GM21737 (cell line): ENCODE results near the gene NHERF2.
A peak's percentile ranks its signal among the peaks of the same experiment; 100 is the strongest.

Experiments used
- ATAC-seq: cut with Tn5 transposase; IDR thresholded peaks from one replicate; pipeline ENCODE4 v1.9.1; 2021; ENCODE audit warnings: mild to moderate bottlenecking, moderate library complexity; ENCODE audit not compliant: unreplicated experiment

NHERF2 gene

GRCh38 chr16:1990351-1991134, 36.2 kb upstream of the NHERF2 start:
- ATAC-seq, result no peak

- ATAC-seq, result peak; percentile 33
Measured at GRCh38 chr16:1991135-1991551, 35.6 kb upstream of the NHERF2 start.

GRCh38 chr16:1991588-1991947, 35.1 kb upstream of the NHERF2 start:
- no peak for ATAC-seq

GRCh38 chr16:1991948-1992703, 34.6 kb upstream of the NHERF2 start:
- ATAC-seq, result peak; percentile 42

- ATAC-seq, result no peak
Measured at GRCh38 chr16:1992704-1993317, 33.9 kb upstream of the NHERF2 start.

GRCh38 chr16:1993731-1994131, 33.0 kb upstream of the NHERF2 start:
- no peak for ATAC-seq

GRCh38 chr16:1997494-1998359, 29.0 kb upstream of the NHERF2 start:
- ATAC-seq, result no peak

- no peak for ATAC-seq
Measured at GRCh38 chr16:1998360-1998835, 28.3 kb upstream of the NHERF2 start.

GRCh38 chr16:1998852-1999801, 27.6 kb upstream of the NHERF2 start:
- no peak for ATAC-seq

- no peak for ATAC-seq
Measured at GRCh38 chr16:1999866-2000514, 26.7 kb upstream of the NHERF2 start.

- ATAC-seq, result no peak
Measured at GRCh38 chr16:2001035-2001434, 25.7 kb upstream of the NHERF2 start.

GRCh38 chr16:2001456-2002355, 25.0 kb upstream of the NHERF2 start:
- ATAC-seq, result no peak

- no peak for ATAC-seq
Measured at GRCh38 chr16:2002406-2003230, 24.1 kb upstream of the NHERF2 start.

GRCh38 chr16:2003231-2003826, 23.4 kb upstream of the NHERF2 start:
- ATAC-seq, result no peak

- peak; percentile 48 for ATAC-seq
Measured at GRCh38 chr16:2003827-2004641, 22.7 kb upstream of the NHERF2 start.
